Epithelial cell of proximal tubule (primary cell): ENCODE measurements around the gene CNTFR. TPM values are rescaled to one million over a fixed set of nuclear protein-coding genes. Genes with fewer than 3 reads are reported as not detected.

Source experiments
- DNase-seq: peaks from one replicate; pipeline ENCODE4 v3.0.0-alpha.2; 2011; ENCODE audit warnings: low read depth
- H3K4me3 ChIP-seq: 2 replicates; pipeline ENCODE4 v1.5.1; 2011; ENCODE audit warnings: low read depth, mild to moderate bottlenecking, low read length
- total RNA-seq: library from RNA; depleted of rRNA; stranded (reverse); fragments of >200 nt; gene quantifications from 2 replicates; pipeline ENCODE4 v1.2.3, GENCODE V29; 2015
- TF ChIP-seq, protein P1 (sequence below): conservative IDR thresholded peaks from 2 replicates; pipeline ENCODE4 v1.5.1; 2012; ENCODE audit warnings: low read depth, mild to moderate bottlenecking, low read length

The CNTFR gene
- total RNA-seq, 1 donor from 2014 or later = not detected

DNA sequence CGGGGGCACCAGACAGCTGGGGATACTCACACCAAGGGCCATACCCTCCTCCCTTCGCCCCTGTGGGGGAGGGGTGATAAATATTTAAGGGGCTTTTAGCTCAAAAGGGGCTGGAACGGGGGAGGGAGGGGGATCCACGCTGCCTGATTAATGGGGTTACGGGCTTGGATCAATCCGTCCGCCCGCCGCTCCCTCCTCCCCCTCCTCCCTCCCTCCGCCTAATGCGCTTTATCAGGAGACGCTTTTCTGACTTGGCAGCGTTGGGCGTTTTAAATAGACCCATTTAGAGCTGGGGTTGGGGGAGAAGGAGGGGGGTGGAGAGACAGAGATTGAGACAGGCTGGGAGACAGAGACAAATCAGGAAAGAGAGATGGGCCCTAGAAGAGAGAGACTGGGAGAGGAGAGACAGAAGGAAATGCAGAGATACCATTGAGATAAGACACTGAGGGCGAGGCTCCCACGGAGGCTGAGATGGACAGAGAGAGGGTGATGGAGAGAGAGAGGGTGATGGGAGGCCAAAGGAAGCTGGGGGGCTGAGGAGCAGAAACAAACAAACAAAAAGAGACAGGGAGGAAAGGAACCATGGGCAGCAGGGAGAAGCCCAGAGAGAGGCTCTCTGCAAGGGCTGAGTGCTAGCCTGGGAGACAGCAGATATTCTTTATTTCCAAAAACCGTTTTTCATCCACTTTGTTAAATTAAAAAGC lies 10.3 kb downstream of the CNTFR start:
- no peak for DNase-seq
- TF ChIP-seq, protein P1, sequence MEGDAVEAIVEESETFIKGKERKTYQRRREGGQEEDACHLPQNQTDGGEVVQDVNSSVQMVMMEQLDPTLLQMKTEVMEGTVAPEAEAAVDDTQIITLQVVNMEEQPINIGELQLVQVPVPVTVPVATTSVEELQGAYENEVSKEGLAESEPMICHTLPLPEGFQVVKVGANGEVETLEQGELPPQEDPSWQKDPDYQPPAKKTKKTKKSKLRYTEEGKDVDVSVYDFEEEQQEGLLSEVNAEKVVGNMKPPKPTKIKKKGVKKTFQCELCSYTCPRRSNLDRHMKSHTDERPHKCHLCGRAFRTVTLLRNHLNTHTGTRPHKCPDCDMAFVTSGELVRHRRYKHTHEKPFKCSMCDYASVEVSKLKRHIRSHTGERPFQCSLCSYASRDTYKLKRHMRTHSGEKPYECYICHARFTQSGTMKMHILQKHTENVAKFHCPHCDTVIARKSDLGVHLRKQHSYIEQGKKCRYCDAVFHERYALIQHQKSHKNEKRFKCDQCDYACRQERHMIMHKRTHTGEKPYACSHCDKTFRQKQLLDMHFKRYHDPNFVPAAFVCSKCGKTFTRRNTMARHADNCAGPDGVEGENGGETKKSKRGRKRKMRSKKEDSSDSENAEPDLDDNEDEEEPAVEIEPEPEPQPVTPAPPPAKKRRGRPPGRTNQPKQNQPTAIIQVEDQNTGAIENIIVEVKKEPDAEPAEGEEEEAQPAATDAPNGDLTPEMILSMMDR = no peak
- H3K4me3 ChIP-seq = no peak overlapping the region

DNA sequence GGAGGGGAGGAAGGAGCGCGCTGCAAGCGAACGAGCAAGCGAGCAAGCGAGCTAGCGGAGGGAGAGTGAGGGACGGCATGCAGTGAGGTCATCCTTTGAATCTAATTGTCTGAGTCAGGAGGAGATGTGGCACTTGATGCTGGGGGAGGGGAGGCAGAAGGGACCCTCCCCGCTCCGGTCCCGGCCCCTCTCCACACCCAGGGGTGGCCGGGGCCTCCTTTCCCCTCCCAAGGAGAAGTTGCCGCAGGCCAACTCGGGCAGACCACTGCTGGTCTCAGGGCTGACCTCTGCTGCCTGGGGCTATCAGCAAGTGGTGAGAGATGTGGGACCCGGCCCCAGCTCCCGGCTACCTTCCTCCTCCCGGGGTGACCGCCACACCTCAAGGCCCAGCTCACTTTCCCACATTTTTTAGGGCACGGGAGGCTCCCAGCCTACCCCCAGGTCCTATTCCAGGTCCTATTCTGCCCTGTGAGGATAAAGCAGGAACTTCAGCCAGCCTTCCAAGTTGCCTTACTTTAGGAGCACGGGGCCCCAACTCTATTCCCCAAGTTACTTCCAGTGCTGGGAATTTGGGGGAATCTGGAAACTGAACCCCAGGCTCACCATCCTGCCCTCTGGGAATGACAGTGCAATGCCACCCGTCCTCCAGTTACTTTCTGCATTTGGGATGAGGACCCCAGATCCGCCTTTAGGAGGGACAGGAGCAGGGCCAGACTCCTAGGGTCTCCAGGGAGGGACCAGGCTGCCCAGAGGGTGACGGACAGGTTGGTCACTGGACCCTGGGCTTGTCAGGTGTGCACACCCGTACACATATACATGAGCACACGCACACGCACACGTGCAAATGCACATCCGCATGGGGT lies 11.1 kb downstream of the CNTFR start:
- TF ChIP-seq, protein P1 = no peak
- no peak for DNase-seq
- H3K4me3 ChIP-seq = no peak overlapping the region

DNA sequence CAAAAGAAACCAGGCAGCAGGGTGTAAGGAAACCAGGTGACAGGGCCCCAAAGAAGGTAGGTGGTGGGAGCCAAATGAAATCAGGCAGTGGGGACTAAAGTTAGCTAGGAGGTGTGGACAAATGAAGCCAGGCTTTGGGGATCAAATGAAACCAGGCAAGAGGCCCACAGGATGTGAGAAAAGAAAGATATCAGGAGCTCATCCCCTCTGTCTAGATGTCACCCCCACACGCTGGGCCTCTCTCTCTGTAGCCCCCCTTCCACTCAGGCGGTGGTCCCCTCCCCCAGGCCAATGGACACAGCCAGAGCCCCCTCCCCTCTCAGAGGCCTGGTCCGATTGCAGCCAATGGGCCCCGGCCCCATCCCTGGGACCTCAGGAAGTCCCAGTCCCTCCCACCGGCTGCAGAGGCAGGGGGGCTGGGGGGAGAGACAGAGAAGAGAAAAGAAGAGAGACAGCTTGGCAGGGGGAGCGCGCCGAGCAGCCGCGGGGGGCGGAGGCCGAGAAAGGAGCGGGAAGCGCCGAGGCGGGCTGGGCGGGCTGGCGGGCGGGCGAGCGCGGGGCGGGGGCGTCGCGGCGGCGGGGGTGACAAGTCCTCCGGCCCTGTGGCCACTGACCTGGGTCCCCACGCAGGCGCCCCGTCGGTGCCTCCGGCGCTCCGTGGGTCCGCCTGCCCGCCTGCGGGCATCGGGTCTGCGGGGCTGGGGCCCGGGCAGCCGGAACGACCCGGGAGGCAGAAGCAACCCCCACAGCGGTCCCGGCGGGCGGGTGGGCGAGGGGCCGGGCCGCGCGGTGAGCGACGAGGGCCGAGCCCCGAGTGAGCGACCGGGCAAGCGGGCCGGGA lies 11.9 kb downstream of the CNTFR start:
- no peak for DNase-seq
- no peak overlapping the region for H3K4me3 ChIP-seq
- TF ChIP-seq, protein P1 = no peak

DNA sequence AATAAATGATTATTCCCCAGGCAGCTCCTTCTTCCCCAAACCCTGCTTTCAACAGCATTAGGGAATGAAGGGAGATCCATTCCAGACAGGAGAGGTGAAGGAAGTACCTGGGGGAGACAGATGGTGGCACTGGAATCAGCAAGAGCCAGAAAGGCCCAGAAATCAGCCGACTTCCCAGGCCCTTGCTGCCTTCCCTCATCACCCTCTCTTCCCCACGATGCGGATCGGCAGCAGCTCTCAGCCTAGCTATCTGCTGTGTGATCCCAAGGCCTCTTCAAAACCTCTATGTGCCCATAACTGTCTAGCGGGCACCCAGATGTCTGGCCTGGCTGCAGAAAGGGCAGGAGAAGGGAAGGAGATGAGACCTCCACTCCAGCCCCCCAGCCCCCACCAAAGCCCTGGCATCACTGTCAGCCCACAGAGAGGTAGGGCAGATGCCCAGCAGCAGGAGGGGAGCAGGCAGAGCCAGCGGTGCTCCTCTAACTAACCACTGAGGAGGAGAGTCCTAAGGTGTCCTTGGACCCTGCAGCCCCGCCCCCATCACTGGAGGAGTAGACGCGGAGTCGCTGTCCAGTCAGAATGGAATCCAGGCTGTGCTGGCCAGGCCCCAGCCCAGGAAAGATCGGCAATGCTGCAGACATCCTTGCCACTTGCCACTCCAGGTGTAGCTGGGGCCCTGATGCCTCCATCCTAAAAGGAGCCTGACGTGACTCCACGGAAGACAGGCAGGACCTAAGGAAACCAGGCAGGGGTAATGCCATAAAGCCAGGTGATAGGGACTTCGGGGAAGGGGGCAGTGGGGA lies 12.7 kb downstream of the CNTFR start:
- no peak for DNase-seq
- no peak overlapping the region for H3K4me3 ChIP-seq
- TF ChIP-seq, protein P1 = no peak

DNA sequence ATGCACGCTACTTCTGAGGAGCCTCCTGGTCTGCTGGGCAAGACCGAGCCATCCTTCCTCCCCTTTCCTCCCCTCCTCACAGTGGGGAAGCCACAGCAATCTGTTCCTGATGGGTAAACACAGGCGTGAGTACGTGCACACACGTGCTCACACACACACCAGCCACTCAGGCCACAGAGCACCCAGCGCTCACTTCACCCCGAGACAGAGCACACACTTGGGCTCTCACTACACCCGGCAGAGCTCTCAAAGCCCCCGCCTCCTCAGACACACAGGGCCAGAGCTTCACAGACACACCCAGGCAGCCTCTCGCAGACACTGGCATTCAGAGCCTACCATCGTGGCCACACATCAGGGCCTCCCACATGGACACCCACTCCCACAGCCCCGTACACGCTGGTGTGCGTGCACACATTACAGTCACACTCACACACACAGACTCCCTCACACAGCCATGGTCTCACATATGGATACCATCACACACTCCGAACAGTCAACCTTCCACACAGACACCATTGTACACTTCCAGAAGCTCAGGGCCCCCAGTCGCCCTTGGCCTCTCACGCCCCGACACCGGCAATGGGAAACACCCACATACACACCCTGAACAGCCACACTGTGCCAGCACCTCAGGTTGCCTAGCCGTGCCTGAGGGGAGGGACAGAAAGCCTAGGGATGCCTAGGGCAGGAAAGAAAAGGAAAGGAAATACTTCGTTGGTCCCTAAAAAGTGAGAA lies 13.5 kb downstream of the CNTFR start:
- TF ChIP-seq, protein P1 = no peak
- no peak overlapping the region for H3K4me3 ChIP-seq
- DNase-seq = no peak
